ENCODE measurements around the gene LOXL1. TPM values are rescaled to one million over a fixed set of nuclear protein-coding genes. Genes with fewer than 3 reads are reported as not detected.

Gene LOXL1
- polyA plus RNA-seq, 1 donor (not counting 4 experiments of a cell fraction or from before 2014, with no cell fraction given): 8.8 TPM

- Histone ChIP-seq H2AFZ (ENCODE audit: control insufficient read depth, low read length) (peak within 1 kb of the TSS; percentile 89), H3K9ac (ENCODE audit: control insufficient read depth, extremely low read depth, insufficient read depth, low read length) (peak within 1 kb of the TSS; percentile 69), H3K4me1 (ENCODE audit: control insufficient read depth, extremely low read depth, insufficient read depth, low read length) (peaks cover 62% of the 10 kb centered on the region), H3K4me3 (ENCODE audit: control insufficient read depth in 2 of 3, extremely low read depth in 1 of 3, insufficient read depth in 2 of 3, low read depth in 1 of 3, low read length in 3 of 3) (peak within 1 kb of the TSS; percentile 66 to 77 (median 73)), H3K79me2 (ENCODE audit: control insufficient read depth, insufficient read depth, low read length) (peaks cover 24% of the 10 kb centered on the region), H4K20me1 (ENCODE audit: control insufficient read depth, extremely low read depth, insufficient read depth, low read length) (no peaks in the 10 kb centered on the region), H3K9me3 (ENCODE audit: control insufficient read depth, low read depth, low read length) (no peaks in the 10 kb centered on the region), H3K27me3 (ENCODE audit: control insufficient read depth, extremely low read depth, insufficient read depth, low read length) (no peaks in the 10 kb centered on the region), H3K27ac (ENCODE audit: control insufficient read depth, insufficient read depth, low read length) (peak within 1 kb of the TSS; percentile 64), H3K9me1 (ENCODE audit: control insufficient read depth, extremely low read depth, insufficient read depth, low read length) (no peaks in the 10 kb centered on the region), H3K36me3 (ENCODE audit: control insufficient read depth in 2 of 2, extremely low read depth in 1 of 2, insufficient read depth in 2 of 2, low read length in 2 of 2) (no peaks in the 10 kb centered on the region), H3K4me2 (ENCODE audit: control insufficient read depth, extremely low read depth, insufficient read depth, low read depth, low read length) (peak within 1 kb of the TSS; percentile 96)
- DNase-seq (ENCODE audit: low read depth, low spot score) (peak; percentile 69), FAIRE-seq (no peak)
- dilution Hi-C loops (cut with MboI; ENCODE audit: extremely low pct_ligation_motif_present, low sequenced_read_pairs): no loop called here
- TF ChIP-seq EZH2 (IDR thresholded peaks at IDR 0.05; ENCODE audit: low read length) (no peak), CTCF (optimal IDR thresholded peaks at IDR 0.05 in 1 of 3, IDR thresholded peaks at IDR 0.05 in 1 of 3, conservative IDR thresholded peaks at IDR 0.05 in 1 of 3; ENCODE audit: extremely low read depth in 1 of 3, insufficient read depth in 2 of 3, low read length in 3 of 3) (peak in 2 of 3 experiments; percentile 82)
Measured at GRCh38 chr15:73991726-73992593, 65.7 kb downstream of the LOXL1 start, which contains the start of gene STOML1. STOML1 (minus strand) TSS chr15:73992295; CDS start chr15:73992223, 72 bp downstream.

- Histone ChIP-seq H3K27me3 (ENCODE audit: control insufficient read depth, extremely low read depth, insufficient read depth, low read length) (no peaks in the 10 kb centered on the region), H4K20me1 (ENCODE audit: control insufficient read depth, extremely low read depth, insufficient read depth, low read length) (no peaks in the 10 kb centered on the region), H3K36me3 (ENCODE audit: control insufficient read depth in 2 of 2, extremely low read depth in 1 of 2, insufficient read depth in 2 of 2, low read length in 2 of 2) (no peaks in the 10 kb centered on the region), H3K4me1 (ENCODE audit: control insufficient read depth, extremely low read depth, insufficient read depth, low read length) (peaks cover 58% of the 10 kb centered on the region), H3K9me3 (ENCODE audit: control insufficient read depth, low read depth, low read length) (no peaks in the 10 kb centered on the region), H2AFZ (ENCODE audit: control insufficient read depth, low read length) (peak overlapping the region; percentile 89), H3K9ac (ENCODE audit: control insufficient read depth, extremely low read depth, insufficient read depth, low read length) (no peak overlapping the region), H3K4me2 (ENCODE audit: control insufficient read depth, extremely low read depth, insufficient read depth, low read depth, low read length) (peak overlapping the region; percentile 96), H3K4me3 (ENCODE audit: control insufficient read depth in 2 of 3, extremely low read depth in 1 of 3, insufficient read depth in 2 of 3, low read depth in 1 of 3, low read length in 3 of 3) (peak overlapping the region in 1 of 3 experiments; percentile 47), H3K79me2 (ENCODE audit: control insufficient read depth, insufficient read depth, low read length) (peaks cover 29% of the 10 kb centered on the region), H3K27ac (ENCODE audit: control insufficient read depth, insufficient read depth, low read length) (peak overlapping the region; percentile 22), H3K9me1 (ENCODE audit: control insufficient read depth, extremely low read depth, insufficient read depth, low read length) (no peaks in the 10 kb centered on the region)
- no peak for FAIRE-seq
- no peak for DNase-seq (ENCODE audit: low read depth, low spot score)
- dilution Hi-C loops (cut with MboI; ENCODE audit: extremely low pct_ligation_motif_present, low sequenced_read_pairs): no loop called here
- no peak for TF ChIP-seq EZH2 (IDR thresholded peaks at IDR 0.05; ENCODE audit: low read length)
- TF ChIP-seq CTCF (optimal IDR thresholded peaks at IDR 0.05 in 1 of 3, IDR thresholded peaks at IDR 0.05 in 1 of 3, conservative IDR thresholded peaks at IDR 0.05 in 1 of 3; ENCODE audit: extremely low read depth in 1 of 3, insufficient read depth in 2 of 3, low read length in 3 of 3): no peak
Measured at GRCh38 chr15:73992594-73992898, 66.3 kb downstream of the LOXL1 start.

All from keratinocyte (primary cell).